Mesodermal cell (in vitro differentiated cells): ENCODE measurements around the gene ARHGAP10.
"Not testable (repeated sequence)": the region's sequence is repeated elsewhere in the genome, so short reads cannot be mapped to it uniquely, and the experiment has no call there.

ENCODE experiments used
- H3K27ac ChIP-seq: 2 replicates; pipeline ENCODE4 v1.7.0; 2013; ENCODE audit warnings: mild to moderate bottlenecking, low read depth, low read length, moderate library complexity; ENCODE audit not compliant: severe bottlenecking
- H3K36me3 ChIP-seq: 2 replicates; pipeline ENCODE4 v1.7.1; 2013; ENCODE audit warnings: mild to moderate bottlenecking, low read length, moderate library complexity; ENCODE audit not compliant: control insufficient read depth, insufficient read depth
- H3K4me1 ChIP-seq: one replicate; pipeline ENCODE4 v1.7.1; 2013; ENCODE audit warnings: mild to moderate bottlenecking, low read length; ENCODE audit not compliant: insufficient read depth, control insufficient read depth, poor library complexity, severe bottlenecking
- H3K4me3 ChIP-seq: 2 replicates; pipeline ENCODE4 v1.7.0; 2013; ENCODE audit warnings: low read length, control low read depth, mild to moderate bottlenecking; ENCODE audit not compliant: insufficient read depth, poor library complexity, severe bottlenecking; ENCODE audit errors: extremely low read depth
- H3K9me3 ChIP-seq: 2 replicates; pipeline ENCODE4 v1.7.1; 2013; ENCODE audit warnings: mild to moderate bottlenecking, low read length, moderate library complexity; ENCODE audit not compliant: control insufficient read depth
- WGBS, 2 experiments: methylation state at CpG; one replicate each; pipeline ENCODE4 v1.1.5; 2013; ENCODE audit warnings: missing lambda C conversion rate in 2 of 2; ENCODE audit not compliant: insufficient coverage in 2 of 2; 5-methylcytosine and 5-hydroxymethylcytosine counted together

The ARHGAP10 gene

DNA sequence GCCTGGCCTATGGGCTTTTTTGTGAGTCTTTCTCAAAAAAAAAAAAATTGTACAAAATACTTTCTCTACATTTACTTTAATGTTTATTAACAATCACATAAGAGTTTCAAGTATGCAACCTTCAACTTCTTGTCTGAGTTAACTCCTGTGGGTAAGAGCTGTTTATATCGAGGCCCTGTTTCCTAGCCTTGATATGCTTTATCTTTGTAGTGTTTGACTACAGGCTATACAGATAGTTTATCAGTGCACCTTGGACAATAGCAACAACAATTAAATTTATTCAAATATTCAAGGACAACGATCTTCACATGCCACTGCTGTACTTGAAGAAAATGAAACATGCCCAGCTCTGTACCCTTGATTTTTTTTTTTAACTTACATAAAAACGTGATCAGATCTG is 178.4 kb downstream of the ARHGAP10 start:
- no peaks in the 10 kb centered on the region for H3K9me3 ChIP-seq
- 88% methylated on average over 1 of the region's 3 CpGs; no CpG with 5 or more reads in 1 of the 2 experiments for WGBS, 2 experiments
- no peak overlapping the region for H3K27ac ChIP-seq
- peaks cover 36% of the 10 kb centered on the region for H3K36me3 ChIP-seq
- H3K4me1 ChIP-seq, result no peaks in the 10 kb centered on the region
- H3K4me3 ChIP-seq, result no peak overlapping the region

DNA sequence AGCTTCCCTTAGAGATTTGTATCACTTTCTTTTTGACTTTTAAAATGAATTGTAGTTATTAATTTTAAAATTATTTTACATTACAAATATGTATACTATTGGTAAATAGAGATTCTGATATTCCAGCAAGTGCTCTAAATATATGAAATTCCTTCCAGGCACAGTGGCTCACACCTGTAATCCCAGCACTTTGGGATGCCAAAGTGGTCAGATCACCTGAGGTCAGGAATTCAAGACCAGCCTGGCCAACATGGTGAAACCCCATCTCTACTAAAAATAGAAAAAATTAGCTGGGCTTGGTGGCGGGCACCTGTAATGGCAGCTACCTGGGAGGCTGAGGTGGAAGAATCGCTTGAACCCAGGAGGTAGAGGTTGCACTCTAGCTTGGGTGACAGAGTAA is 180.2 kb downstream of the ARHGAP10 start:
- not testable (repeated sequence) for H3K27ac ChIP-seq, H3K4me1 ChIP-seq, H3K4me3 ChIP-seq, H3K9me3 ChIP-seq
- peaks cover 43% of the 10 kb centered on the region for H3K36me3 ChIP-seq
- no CpG with 5 or more reads among the region's 2 CpGs for WGBS, 2 experiments

DNA sequence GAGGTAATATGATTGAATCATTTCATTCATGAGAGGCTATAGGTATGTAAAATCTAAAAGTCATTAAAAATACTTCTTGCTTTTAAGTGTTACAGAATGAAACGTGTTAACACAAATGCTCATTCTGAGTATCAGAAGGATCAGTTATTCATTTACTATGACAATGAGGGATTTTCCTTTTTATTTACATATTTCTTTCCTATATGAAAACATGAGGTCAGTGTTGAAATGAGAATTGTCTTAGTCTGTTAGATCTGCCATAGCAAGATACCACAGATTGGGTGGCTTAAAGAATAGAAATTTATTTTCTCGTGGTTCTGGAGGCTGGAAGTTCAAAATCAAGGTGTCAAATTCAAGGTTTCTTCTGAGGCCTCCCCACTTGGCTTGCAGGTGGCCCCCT is 181.2 kb downstream of the ARHGAP10 start:
- Histone ChIP-seq H3K4me1 (no peaks in the 10 kb centered on the region), H3K36me3 (peaks cover 44% of the 10 kb centered on the region), H3K4me3 (no peak overlapping the region), H3K27ac (no peak overlapping the region), H3K9me3 (no peaks in the 10 kb centered on the region)
- 91% methylated on average over 1 of the region's 2 CpGs; no CpG with 5 or more reads in 1 of the 2 experiments for WGBS, 2 experiments

DNA sequence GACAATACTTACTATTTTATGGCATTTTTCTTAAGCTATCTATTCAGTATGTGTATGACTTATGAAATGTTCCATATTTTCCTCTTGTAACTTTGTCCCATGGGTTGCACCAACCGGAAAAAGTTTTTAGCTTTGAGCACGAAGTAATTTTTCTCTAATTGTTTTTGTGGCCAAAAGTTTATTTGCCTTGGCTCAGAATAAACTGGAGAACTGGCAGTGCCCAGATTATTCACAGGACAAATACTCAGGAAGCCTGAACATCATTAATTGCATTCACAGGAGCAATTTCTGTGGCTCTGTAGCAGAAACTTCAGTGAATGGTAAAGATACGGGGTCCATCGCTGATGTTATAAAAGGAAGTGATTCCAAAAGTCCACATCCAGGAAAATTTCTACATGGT is 184.5 kb downstream of the ARHGAP10 start:
- WGBS, 2 experiments, result 89 to 97% methylated on average over 3 to 4 of the region's 4 CpGs
- Histone ChIP-seq H3K4me3 (no peak overlapping the region), H3K27ac (no peak overlapping the region), H3K9me3 (no peaks in the 10 kb centered on the region), H3K4me1 (no peaks in the 10 kb centered on the region), H3K36me3 (peaks cover 30% of the 10 kb centered on the region)

DNA sequence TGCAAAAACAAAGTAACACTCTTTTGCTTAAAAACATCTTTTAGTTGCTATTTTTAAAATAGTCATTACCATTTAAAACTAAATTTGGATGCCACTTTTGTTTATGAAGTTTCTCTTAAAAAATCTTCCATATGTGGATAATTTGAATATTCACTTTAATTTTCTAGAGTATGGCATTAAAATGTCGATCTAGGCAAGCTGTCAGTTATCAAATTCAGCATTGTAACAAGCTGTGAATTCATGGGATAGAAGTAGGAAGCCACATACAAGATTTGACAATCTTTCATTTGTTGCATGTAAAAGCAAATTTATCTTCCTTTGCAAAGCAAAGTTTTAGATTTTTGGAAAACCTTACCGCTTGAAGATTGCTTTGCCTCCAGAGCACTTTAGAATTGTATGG is 191.5 kb downstream of the ARHGAP10 start:
- Histone ChIP-seq H3K27ac (no peak overlapping the region), H3K4me1 (no peaks in the 10 kb centered on the region), H3K9me3 (no peaks in the 10 kb centered on the region), H3K4me3 (no peak overlapping the region), H3K36me3 (peaks cover 8% of the 10 kb centered on the region)
- WGBS, 2 experiments, result 94% methylated on average over 2 of the region's 2 CpGs; no CpG with 5 or more reads in 1 of the 2 experiments

DNA sequence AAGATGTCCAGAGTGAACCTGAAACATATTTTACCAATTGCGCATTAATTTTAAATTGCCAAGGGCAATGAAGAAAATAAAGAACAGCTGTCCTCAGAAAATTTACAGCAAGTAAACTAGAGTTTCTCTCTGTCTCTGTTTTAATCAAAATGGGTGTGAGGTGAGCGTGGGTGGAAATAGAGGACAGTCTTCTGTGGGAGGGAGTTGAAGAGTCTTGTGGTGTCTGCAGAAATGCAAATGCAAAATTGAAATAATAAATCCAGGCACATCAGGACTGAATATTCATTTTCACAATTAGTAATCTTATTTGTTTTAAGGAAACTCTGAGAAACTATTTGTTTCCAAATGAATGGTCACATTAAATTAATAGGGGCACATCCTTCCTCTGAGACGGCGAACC is 192.0 kb downstream of the ARHGAP10 start:
- no peak overlapping the region for H3K4me3 ChIP-seq
- peaks cover 8% of the 10 kb centered on the region for H3K36me3 ChIP-seq
- WGBS, 2 experiments, result 88% methylated on average over 1 of the region's 4 CpGs; no CpG with 5 or more reads in 1 of the 2 experiments
- H3K27ac ChIP-seq, result no peak overlapping the region
- H3K4me1 ChIP-seq, result no peaks in the 10 kb centered on the region
- no peaks in the 10 kb centered on the region for H3K9me3 ChIP-seq

DNA sequence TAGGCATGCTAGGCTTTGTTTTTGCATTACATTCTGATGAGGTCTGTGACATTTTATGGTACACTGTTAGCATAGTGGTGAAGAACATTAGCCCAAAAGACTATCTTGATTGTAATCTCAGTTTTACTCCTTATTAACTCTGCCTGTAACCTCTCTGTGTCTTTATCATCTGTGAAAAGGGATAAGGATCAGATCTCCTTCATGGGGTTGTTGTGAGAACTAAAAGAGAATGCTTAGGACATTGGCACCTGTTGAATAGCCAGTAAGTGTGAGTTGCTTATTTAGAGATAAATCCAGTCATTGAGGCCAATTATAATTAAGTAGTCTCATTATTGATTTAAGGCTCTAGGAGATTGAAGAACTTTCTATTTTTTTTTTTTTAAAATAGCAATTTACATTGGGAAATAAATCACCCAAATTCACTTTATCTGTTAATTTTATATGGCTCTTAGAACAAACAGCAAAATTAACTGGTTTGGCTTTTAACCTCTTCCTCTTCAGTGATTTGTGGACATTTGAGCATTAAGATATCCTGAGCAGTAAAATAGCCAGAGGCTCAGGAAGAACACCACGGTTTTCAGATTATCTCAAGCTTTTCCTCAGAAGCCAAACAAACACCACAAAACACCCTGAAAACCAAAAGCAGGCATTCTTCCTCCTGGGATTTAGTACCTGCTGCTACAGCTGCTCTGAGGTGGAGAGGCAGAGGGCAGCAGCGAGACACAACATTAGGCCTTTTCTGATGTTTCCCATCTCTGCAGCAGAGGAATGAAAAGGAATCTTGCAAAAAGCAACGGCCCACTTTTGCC is 192.9 kb downstream of the ARHGAP10 start:
- Histone ChIP-seq H3K9me3 (no peaks in the 10 kb centered on the region), H3K36me3 (peaks cover 5% of the 10 kb centered on the region)
- WGBS, 2 experiments, result 40 to 67% methylated on average over 1 to 2 of the region's 3 CpGs

DNA sequence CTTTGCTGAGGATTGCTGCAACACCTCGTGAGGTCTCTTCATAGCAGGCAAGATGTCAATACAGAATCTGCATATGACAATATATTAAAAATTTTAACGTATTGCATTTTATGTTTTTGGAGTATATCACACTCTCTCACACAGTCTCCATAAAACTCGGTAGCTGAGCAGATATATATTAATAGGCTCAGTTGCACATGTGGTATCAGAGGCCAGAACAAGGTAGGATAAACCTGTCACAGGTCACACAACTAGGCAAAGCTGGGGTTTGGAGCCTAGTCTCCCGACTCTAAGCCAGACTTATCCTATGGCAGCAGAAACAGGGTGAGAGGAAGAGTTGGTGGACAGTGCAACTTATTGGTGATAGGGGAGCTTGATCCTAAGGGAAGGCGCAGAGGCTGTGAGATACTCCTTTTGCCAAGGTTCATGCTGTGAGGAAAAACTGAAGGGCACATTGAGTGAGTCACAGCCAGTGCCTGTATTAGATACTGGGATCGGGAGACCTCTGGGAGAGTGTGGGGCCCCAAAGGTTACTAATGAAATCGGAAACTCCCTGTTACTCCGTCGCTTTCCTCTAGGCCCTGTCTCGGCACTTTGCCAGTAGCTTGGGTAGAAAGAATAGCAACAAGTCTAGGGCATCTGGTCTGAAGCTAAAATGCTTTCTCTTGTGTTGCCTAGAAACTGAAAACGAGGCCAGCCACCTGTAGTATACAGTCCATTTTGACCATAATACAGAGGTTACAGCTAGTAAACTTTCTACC is 195.7 kb downstream of the ARHGAP10 start:
- H3K27ac ChIP-seq, result no peak overlapping the region
- peaks cover 14% of the 10 kb centered on the region for H3K36me3 ChIP-seq
- no peaks in the 10 kb centered on the region for H3K9me3 ChIP-seq
- H3K4me3 ChIP-seq, result no peak overlapping the region
- 80 to 84% methylated on average over 6 to 7 of the region's 11 CpGs for WGBS, 2 experiments
- no peaks in the 10 kb centered on the region for H3K4me1 ChIP-seq

More for the DNA sequence above, 192.9 kb downstream of the ARHGAP10 start:
- H3K27ac ChIP-seq, result no peak overlapping the region
- no peaks in the 10 kb centered on the region for H3K4me1 ChIP-seq
- H3K4me3 ChIP-seq, result no peak overlapping the region

DNA sequence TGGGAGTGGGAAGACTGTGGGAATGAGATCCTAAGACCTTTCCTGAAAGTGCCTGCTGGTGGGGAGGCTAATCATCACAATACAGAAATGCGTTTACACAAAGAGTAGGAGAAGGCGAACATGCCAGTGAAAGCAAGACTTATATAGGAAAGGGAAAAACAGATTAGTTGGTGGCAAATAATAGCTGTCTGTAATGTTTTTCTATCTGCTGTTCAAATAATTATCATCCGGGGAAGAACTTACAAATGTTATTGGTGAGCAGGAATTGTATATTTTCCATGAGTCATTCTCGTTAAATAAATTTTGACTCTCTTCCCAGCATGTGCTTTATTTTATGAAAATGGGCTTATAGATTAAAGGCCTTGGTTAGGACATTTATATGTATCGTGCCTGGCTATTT is 196.5 kb downstream of the ARHGAP10 start:
- no peaks in the 10 kb centered on the region for H3K4me1 ChIP-seq
- H3K9me3 ChIP-seq, result no peaks in the 10 kb centered on the region
- H3K4me3 ChIP-seq, result no peak overlapping the region
- 86 to 93% methylated on average over 3 to 4 of the region's 5 CpGs for WGBS, 2 experiments
- no peak overlapping the region for H3K27ac ChIP-seq
- peaks cover 14% of the 10 kb centered on the region for H3K36me3 ChIP-seq

DNA sequence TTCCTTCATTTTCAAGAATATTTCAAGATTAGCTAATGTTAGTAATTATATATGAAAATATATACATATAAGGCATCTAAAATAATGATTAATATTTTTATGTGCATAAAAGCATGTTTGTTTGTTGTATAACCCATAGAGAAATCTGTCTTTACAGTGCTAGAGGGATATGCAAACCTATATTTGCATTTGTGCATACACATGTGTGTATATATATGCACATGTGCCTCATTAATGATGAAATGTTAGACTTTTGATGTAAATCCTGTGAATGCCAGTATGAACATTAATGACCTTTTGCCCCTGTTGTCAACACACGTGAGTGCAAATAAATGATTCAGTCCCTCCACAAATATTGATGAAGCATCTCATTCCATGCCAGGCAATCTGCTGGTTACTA is 197.9 kb downstream of the ARHGAP10 start:
- 100% methylated on average over 1 of the region's 1 CpG for WGBS, 2 experiments
- Histone ChIP-seq H3K9me3 (no peaks in the 10 kb centered on the region), H3K4me3 (no peak overlapping the region), H3K4me1 (no peaks in the 10 kb centered on the region), H3K36me3 (peaks cover 14% of the 10 kb centered on the region), H3K27ac (no peak overlapping the region)

DNA sequence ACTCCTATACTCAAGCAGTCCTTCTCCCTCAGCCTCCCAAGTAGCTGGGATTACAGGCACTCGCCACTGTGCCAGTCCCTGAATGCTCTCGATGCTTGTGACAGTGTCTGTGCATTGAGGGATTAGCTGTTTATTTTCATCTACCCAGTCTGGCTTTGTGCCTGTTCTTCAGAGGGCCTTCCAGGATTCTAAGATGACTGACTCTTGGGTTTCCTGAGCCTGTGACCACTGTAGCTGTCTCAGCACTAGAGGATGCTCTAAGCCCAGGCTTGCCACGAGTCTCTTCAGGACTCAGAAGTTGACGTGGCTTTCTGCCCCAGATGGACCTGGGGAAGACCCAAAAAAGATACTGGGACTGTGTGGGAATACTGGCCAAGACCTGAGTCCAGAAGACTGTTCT is 201.4 kb downstream of the ARHGAP10 start:
- H3K9me3 ChIP-seq, result no peaks in the 10 kb centered on the region
- no peak overlapping the region for H3K4me3 ChIP-seq
- H3K36me3 ChIP-seq, result peaks cover 9% of the 10 kb centered on the region
- H3K4me1 ChIP-seq, result no peaks in the 10 kb centered on the region
- 78 to 88% methylated on average over 2 to 4 of the region's 4 CpGs for WGBS, 2 experiments
- H3K27ac ChIP-seq, result no peak overlapping the region
